Trophoblast cell (in vitro differentiated cells and primary cell): ENCODE data around the gene C4A.
"Not testable (repeated sequence)": the region's sequence is repeated elsewhere in the genome, so short reads cannot be mapped to it uniquely, and the experiment has no call there.

Experiments used
- DNase-seq, 2 donors: peaks; one replicate each; pipeline ENCODE4 v3.0.0-alpha.2; 2016
- H2AFZ ChIP-seq: 2 replicates; pipeline ENCODE4 v1.6.1; 2013; ENCODE audit warnings: low read length, moderate library complexity, mild to moderate bottlenecking; ENCODE audit not compliant: insufficient read depth, poor library complexity
- H2AK5ac ChIP-seq: 2 replicates; pipeline ENCODE4 v1.6.1; 2013; ENCODE audit warnings: mild to moderate bottlenecking, low read length
- H2BK120ac ChIP-seq: 2 replicates; pipeline ENCODE4 v1.6.1; 2013; ENCODE audit warnings: low read length, mild to moderate bottlenecking, moderate library complexity; ENCODE audit not compliant: insufficient read depth, poor library complexity
- H2BK12ac ChIP-seq: 2 replicates; pipeline ENCODE4 v1.6.1; 2013; ENCODE audit warnings: mild to moderate bottlenecking, low read length, moderate library complexity
- H2BK5ac ChIP-seq: 2 replicates; pipeline ENCODE4 v1.6.1; 2013; ENCODE audit warnings: low read length, low read depth, moderate library complexity, mild to moderate bottlenecking; ENCODE audit not compliant: poor library complexity
- H3K14ac ChIP-seq: 2 replicates; pipeline ENCODE4 v1.6.1; 2013; ENCODE audit warnings: mild to moderate bottlenecking, low read length
- H3K18ac ChIP-seq: 2 replicates; pipeline ENCODE4 v1.6.1; 2013; ENCODE audit warnings: mild to moderate bottlenecking, low read length
- H3K23ac ChIP-seq: 2 replicates; pipeline ENCODE4 v1.6.1; 2013; ENCODE audit warnings: low read length
- H3K27ac ChIP-seq: 2 replicates; pipeline ENCODE4 v1.5.1; 2013; ENCODE audit warnings: low read depth, mild to moderate bottlenecking, inconsistent platforms, low read length, moderate library complexity
- H3K27me3 ChIP-seq: 2 replicates; pipeline ENCODE4 v1.6.1; 2013; ENCODE audit warnings: inconsistent platforms, mild to moderate bottlenecking, low read length, moderate library complexity; ENCODE audit not compliant: insufficient read depth
- H3K36me3 ChIP-seq, 2 experiments: 1 replicate in 1 of 2; 2 replicates in 1 of 2; pipeline ENCODE4 v1.6.1; 2013; ENCODE audit warnings: low read length in 2 of 2, mild to moderate bottlenecking in 2 of 2, moderate library complexity in 1 of 2; ENCODE audit not compliant: insufficient read depth in 2 of 2, control insufficient read depth in 1 of 2
- H3K4ac ChIP-seq: 2 replicates; pipeline ENCODE4 v1.6.1; 2013; ENCODE audit warnings: low read depth, mild to moderate bottlenecking, low read length, moderate library complexity
- H3K4me1 ChIP-seq, 2 experiments: 1 replicate in 1 of 2; 2 replicates in 1 of 2; pipeline ENCODE4 v1.6.1; 2013; ENCODE audit warnings: low read length in 2 of 2, mild to moderate bottlenecking in 2 of 2, moderate library complexity in 1 of 2; ENCODE audit not compliant: insufficient read depth in 2 of 2, control insufficient read depth in 1 of 2
- H3K4me2 ChIP-seq: 2 replicates; pipeline ENCODE4 v1.6.1; 2013; ENCODE audit warnings: inconsistent platforms, mild to moderate bottlenecking, low read length, moderate library complexity
- H3K4me3 ChIP-seq: 2 replicates; pipeline ENCODE4 v1.5.1; 2013; ENCODE audit warnings: mild to moderate bottlenecking, low read depth, low read length, inconsistent platforms
- H3K79me1 ChIP-seq: one replicate; pipeline ENCODE4 v1.6.1; 2013; ENCODE audit warnings: low read length
- H3K79me2 ChIP-seq: 2 replicates; pipeline ENCODE4 v1.6.1; 2013; ENCODE audit warnings: low read length, mild to moderate bottlenecking; ENCODE audit not compliant: control insufficient read depth, insufficient read depth, poor library complexity
- H3K9ac ChIP-seq: 2 replicates; pipeline ENCODE4 v1.6.1; 2013; ENCODE audit warnings: mild to moderate bottlenecking, low read length
- H3K9me3 ChIP-seq: 2 replicates; pipeline ENCODE4 v1.6.1; 2013; ENCODE audit warnings: low read depth, mild to moderate bottlenecking, control low read depth, inconsistent platforms, low read length; ENCODE audit not compliant: insufficient read depth
- H4K12ac ChIP-seq: 2 replicates; pipeline ENCODE4 v1.6.1; 2013; ENCODE audit warnings: low read depth, mild to moderate bottlenecking, low read length, moderate library complexity
- H4K8ac ChIP-seq: 2 replicates; pipeline ENCODE4 v1.6.1; 2013; ENCODE audit warnings: low read depth, mild to moderate bottlenecking, low read length, moderate library complexity
- H4K91ac ChIP-seq: one replicate; pipeline ENCODE4 v1.6.1; 2013; ENCODE audit warnings: low read depth, mild to moderate bottlenecking, low read length, moderate library complexity
- WGBS: extraction: QIAGEN DNeasy Blood & Tissue Kit; methylation state at CpG from one replicate; pipeline ENCODE4 v1.1.7; 2013; ENCODE audit warnings: missing lambda C conversion rate; ENCODE audit not compliant: insufficient read length, insufficient coverage; ENCODE audit errors: extremely low coverage; 5-methylcytosine and 5-hydroxymethylcytosine counted together

C4A gene

DNA sequence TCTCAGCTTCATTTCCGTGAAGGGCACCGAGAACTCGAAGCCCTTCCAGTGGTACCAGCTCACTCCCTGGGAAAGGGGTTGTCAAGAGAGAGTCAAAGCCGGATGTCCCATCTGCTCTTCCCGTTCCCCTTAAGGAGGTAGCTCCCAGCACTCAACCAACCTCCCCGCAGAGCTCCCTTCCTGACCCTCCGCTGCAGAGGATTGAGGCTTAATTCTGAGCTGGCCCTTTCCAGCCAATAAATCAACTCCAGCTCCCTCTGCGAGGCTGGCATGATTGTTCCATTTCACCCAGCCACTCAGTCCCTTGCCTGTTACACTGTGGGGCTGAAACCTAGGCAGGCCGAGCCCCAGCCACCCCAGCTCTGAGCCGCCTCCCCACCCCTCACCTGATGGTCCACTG is 59.5 kb downstream of the C4A start:
- H2BK5ac ChIP-seq, DNase-seq, H4K91ac ChIP-seq, H3K79me2 ChIP-seq, H2AFZ ChIP-seq, H2BK120ac ChIP-seq, H3K9me3 ChIP-seq, H2AK5ac ChIP-seq, H3K18ac ChIP-seq, H3K4me1 ChIP-seq, H4K12ac ChIP-seq, H4K8ac ChIP-seq, H3K23ac ChIP-seq, H3K9ac ChIP-seq, H3K4me3 ChIP-seq, H2BK12ac ChIP-seq, H3K27ac ChIP-seq, H3K4ac ChIP-seq, H3K27me3 ChIP-seq, H3K36me3 ChIP-seq, H3K79me1 ChIP-seq, H3K14ac ChIP-seq, H3K4me2 ChIP-seq: not testable (repeated sequence)
- no CpG with 5 or more reads among the region's 10 CpGs for WGBS

DNA sequence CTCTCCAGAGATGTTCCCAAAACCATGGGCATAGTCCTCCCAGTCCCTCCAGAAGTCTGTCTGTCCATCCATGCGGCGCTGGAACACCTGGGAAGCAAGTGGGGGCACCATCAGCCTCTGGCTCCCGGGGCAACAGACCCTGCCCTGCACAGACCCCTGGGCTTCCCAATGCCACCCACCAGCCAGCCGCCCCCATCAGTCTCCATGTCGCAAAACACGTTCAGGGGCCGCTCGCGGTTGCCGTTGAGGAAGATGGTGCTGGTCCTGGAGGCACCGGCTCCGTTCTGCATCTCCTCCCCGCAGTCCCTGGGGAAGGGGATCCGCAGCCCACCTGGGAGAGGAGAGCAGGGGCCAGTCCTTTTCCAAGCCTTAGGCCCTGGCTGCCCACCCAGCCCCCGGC is 60.4 kb downstream of the C4A start:
- not testable (repeated sequence) for H3K36me3 ChIP-seq, H3K79me2 ChIP-seq, H4K12ac ChIP-seq, H2BK5ac ChIP-seq, H4K8ac ChIP-seq, H2AK5ac ChIP-seq, H2AFZ ChIP-seq, H3K14ac ChIP-seq, H3K27ac ChIP-seq, H3K27me3 ChIP-seq, H3K79me1 ChIP-seq, DNase-seq, H3K4me2 ChIP-seq, H3K23ac ChIP-seq, H3K18ac ChIP-seq, H2BK12ac ChIP-seq, H3K9me3 ChIP-seq, H3K4me3 ChIP-seq, H3K9ac ChIP-seq, H4K91ac ChIP-seq, H2BK120ac ChIP-seq, H3K4ac ChIP-seq
- WGBS: no CpG with 5 or more reads among the region's 15 CpGs
- peaks cover 12% of the 10 kb centered on the region in 2 experiments for H3K4me1 ChIP-seq

GRCh38 chr6:32043589-32044380 is 61.9 kb downstream of the C4A start:
- H3K36me3 ChIP-seq, H3K27ac ChIP-seq, H2BK120ac ChIP-seq, H4K8ac ChIP-seq, H3K4me3 ChIP-seq, H2AK5ac ChIP-seq, H3K79me1 ChIP-seq, DNase-seq, H3K9me3 ChIP-seq, H3K27me3 ChIP-seq, H3K9ac ChIP-seq, H2BK12ac ChIP-seq, H2AFZ ChIP-seq, H3K23ac ChIP-seq, H3K4ac ChIP-seq, H3K4me2 ChIP-seq, H2BK5ac ChIP-seq, H4K12ac ChIP-seq, H3K18ac ChIP-seq, H3K79me2 ChIP-seq, H4K91ac ChIP-seq, H3K14ac ChIP-seq: not testable (repeated sequence)
- H3K4me1 ChIP-seq: peaks cover 19 to 20% of the 10 kb centered on the region in 2 experiments
- no CpG with 5 or more reads among the region's 31 CpGs for WGBS

DNA sequence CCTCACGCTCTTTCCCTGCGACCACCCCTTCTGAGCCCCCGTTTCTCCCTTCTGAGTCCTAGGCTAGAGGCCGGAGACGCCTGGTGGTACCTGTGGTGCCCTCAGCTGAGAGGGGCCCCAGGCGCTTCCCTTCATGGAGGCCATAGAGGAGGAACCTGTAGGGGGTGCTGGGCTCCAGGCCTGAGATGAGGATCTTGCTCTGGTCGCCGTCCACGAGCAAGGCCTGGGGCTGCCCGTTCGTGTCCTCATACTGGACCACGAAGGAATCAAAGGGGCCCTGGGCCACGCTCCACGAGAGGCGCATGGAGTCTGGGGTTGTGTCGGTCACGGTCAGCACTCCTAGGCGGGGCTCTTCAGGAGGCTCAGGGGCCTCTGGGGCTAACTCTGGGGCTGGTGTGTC is 63.1 kb downstream of the C4A start:
- not testable (repeated sequence) for H2BK12ac ChIP-seq, H2BK120ac ChIP-seq, H3K36me3 ChIP-seq, H2AK5ac ChIP-seq, H3K14ac ChIP-seq, DNase-seq, H2AFZ ChIP-seq, H4K12ac ChIP-seq, H3K4me2 ChIP-seq, H3K4me3 ChIP-seq, H3K9ac ChIP-seq, H4K8ac ChIP-seq, H3K79me2 ChIP-seq, H4K91ac ChIP-seq, H3K23ac ChIP-seq, H3K4ac ChIP-seq, H2BK5ac ChIP-seq, H3K9me3 ChIP-seq, H3K27ac ChIP-seq, H3K27me3 ChIP-seq, H3K18ac ChIP-seq, H3K79me1 ChIP-seq
- peaks cover 19 to 20% of the 10 kb centered on the region in 2 experiments for H3K4me1 ChIP-seq
- WGBS: no CpG with 5 or more reads among the region's 18 CpGs
